ENCODE measurements around the gene GLIS1.

GLIS1 gene

GRCh38 chr1:53693773-53694717, 44.9 kb downstream of the GLIS1 start:
- DNase-seq (ENCODE audit: low spot score) = no peak

- no peak for DNase-seq (ENCODE audit: low spot score)
Measured at GRCh38 chr1:53693339-53693738, 45.6 kb downstream of the GLIS1 start.

- DNase-seq (ENCODE audit: low spot score) = no peak
Measured at GRCh38 chr1:53691326-53691725, 47.6 kb downstream of the GLIS1 start.

GRCh38 chr1:53690411-53690810, 48.6 kb downstream of the GLIS1 start:
- no peak for DNase-seq (ENCODE audit: low spot score)

GRCh38 chr1:53689736-53690326, 49.1 kb downstream of the GLIS1 start:
- DNase-seq (ENCODE audit: low spot score) = no peak

GRCh38 chr1:53689223-53689622, 49.7 kb downstream of the GLIS1 start:
- DNase-seq (ENCODE audit: low spot score) = no peak

GRCh38 chr1:53688381-53689102, 50.4 kb downstream of the GLIS1 start:
- no peak for DNase-seq (ENCODE audit: low spot score)

- no peak for DNase-seq (ENCODE audit: low spot score)
Measured at GRCh38 chr1:53687901-53688300, 51.1 kb downstream of the GLIS1 start.

GRCh38 chr1:53687426-53687825, 51.5 kb downstream of the GLIS1 start:
- no peak for DNase-seq (ENCODE audit: low spot score)

- no peak for DNase-seq (ENCODE audit: low spot score)
Measured at GRCh38 chr1:53686965-53687267, 52.0 kb downstream of the GLIS1 start.

- no peak for DNase-seq (ENCODE audit: low spot score)
Measured at GRCh38 chr1:53686091-53686964, 52.6 kb downstream of the GLIS1 start.

- DNase-seq (ENCODE audit: low spot score) = no peak
Measured at GRCh38 chr1:53685272-53686051, 53.5 kb downstream of the GLIS1 start.

GRCh38 chr1:53684741-53685140, 54.2 kb downstream of the GLIS1 start:
- DNase-seq (ENCODE audit: low spot score) = no peak

- no peak for DNase-seq (ENCODE audit: low spot score)
Measured at GRCh38 chr1:53683986-53684740, 54.8 kb downstream of the GLIS1 start.

- no peak for DNase-seq (ENCODE audit: low spot score)
Measured at GRCh38 chr1:53682881-53683280, 56.1 kb downstream of the GLIS1 start.

- DNase-seq (ENCODE audit: low spot score) = no peak
Measured at GRCh38 chr1:53681977-53682685, 56.8 kb downstream of the GLIS1 start.

- DNase-seq (ENCODE audit: low spot score) = no peak
Measured at GRCh38 chr1:53681351-53681976, 57.5 kb downstream of the GLIS1 start.

GRCh38 chr1:53680868-53681267, 58.1 kb downstream of the GLIS1 start:
- no peak for DNase-seq (ENCODE audit: low spot score)
